ENCODE results near the gene PHLDB3.

GRCh38 chr19:43485951-43486350, 18.6 kb downstream of the PHLDB3 start:
- TF ChIP-seq POLR2A (IDR thresholded peaks at IDR 0.05; ENCODE audit: low read length) = no peak
- TF ChIP-seq CHD2 (IDR thresholded peaks at IDR 0.05; ENCODE audit: low read length, partially characterized antibody) = no peak
- TF ChIP-seq CTCF (IDR thresholded peaks at IDR 0.05) = no peak
- no peak for TF ChIP-seq MAFK (IDR thresholded peaks at IDR 0.05; ENCODE audit: partially characterized antibody)
- TF ChIP-seq CHD4 (IDR thresholded peaks at IDR 0.05; ENCODE audit: borderline replicate concordance) = no peak
